Measurements from ENCODE around the gene PPP2R5A.

DNA sequence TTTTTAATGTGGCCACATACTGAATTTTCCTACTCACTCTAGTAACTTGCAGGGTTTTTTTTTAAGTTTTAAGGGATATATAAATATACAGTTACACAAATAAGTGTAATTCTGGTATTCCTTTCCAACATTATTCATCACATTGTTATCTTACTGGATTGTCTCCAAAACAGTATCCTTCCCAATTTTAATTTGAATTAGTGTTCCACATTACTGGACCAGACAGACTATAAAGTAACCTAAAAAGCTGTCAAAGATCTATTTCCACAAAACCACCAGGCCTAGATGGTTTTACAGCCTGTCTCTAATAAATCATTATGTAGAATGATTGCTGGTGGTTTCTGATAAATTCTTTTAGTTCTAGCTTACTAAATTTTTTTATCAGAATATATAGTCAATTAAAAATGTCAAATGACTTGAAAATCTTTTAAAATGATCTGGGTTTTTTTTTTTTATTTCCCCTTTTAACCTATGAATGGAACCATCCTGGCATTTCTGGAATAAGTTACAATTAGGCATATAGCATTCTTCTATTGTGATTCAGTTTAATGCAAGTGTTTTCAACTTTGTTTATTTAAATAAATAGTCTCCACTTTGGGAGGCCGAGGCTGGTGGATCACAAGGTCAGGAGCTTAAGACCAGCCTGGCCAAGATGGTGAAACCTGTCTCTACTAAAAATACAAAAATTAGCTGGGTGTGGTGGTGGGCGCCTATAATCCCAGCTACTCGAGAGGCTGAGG is 70.2 kb downstream of the PPP2R5A start:
- TF ChIP-seq CTCF (IDR thresholded peaks at IDR 0.05; ENCODE audit: borderline replicate concordance, extremely low read depth, low read length, poor library complexity, severe bottlenecking): no peak
- no peak for TF ChIP-seq EZH2 (IDR thresholded peaks at IDR 0.05; ENCODE audit: borderline replicate concordance, low read depth, low read length, severe bottlenecking)

Data from DND-41 (cell line).